Measurements from ENCODE around the gene USP49.

The USP49 gene

GRCh38 chr6:41757271-41757670 is 137.9 kb downstream of the USP49 start:
- no peak for DNase-seq (ENCODE audit: low spot score)

- no peak for DNase-seq (ENCODE audit: low spot score)
These were observed 138.8 kb downstream of the USP49 start for GRCh38 chr6:41756354-41756753.

GRCh38 chr6:41755895-41756294 is 139.3 kb downstream of the USP49 start:
- DNase-seq (ENCODE audit: low spot score), result no peak

GRCh38 chr6:41750374-41750773 is 144.8 kb downstream of the USP49 start:
- no peak for DNase-seq (ENCODE audit: low spot score)

GRCh38 chr6:41748542-41748941 is 146.6 kb downstream of the USP49 start:
- no peak for DNase-seq (ENCODE audit: low spot score)

GRCh38 chr6:41748102-41748477 is 147.1 kb downstream of the USP49 start:
- no peak for DNase-seq (ENCODE audit: low spot score)

GRCh38 chr6:41747256-41748101 is 147.7 kb downstream of the USP49 start, which contains the start of gene PGC:
PGC (minus strand) TSS chr6:41747397; CDS start chr6:41747334, 63 bp downstream.
- DNase-seq (ENCODE audit: low spot score), result no peak

- no peak for DNase-seq (ENCODE audit: low spot score)
These were observed 149.1 kb downstream of the USP49 start for GRCh38 chr6:41746107-41746506.

- DNase-seq (ENCODE audit: low spot score), result no peak
These were observed 150.9 kb downstream of the USP49 start for GRCh38 chr6:41744236-41744787.

- DNase-seq (ENCODE audit: low spot score), result no peak
These were observed 151.6 kb downstream of the USP49 start for GRCh38 chr6:41743406-41744235.

GRCh38 chr6:41741625-41742490 is 153.3 kb downstream of the USP49 start:
- no peak for DNase-seq (ENCODE audit: low spot score)

- no peak for DNase-seq (ENCODE audit: low spot score)
These were observed 154.6 kb downstream of the USP49 start for GRCh38 chr6:41740366-41741162.

Data from putamen (tissue), 1 donor.